Ectodermal cell (in vitro differentiated cells): ENCODE data around the gene LYPD8.

Experiments
- H3K27ac ChIP-seq: 2 replicates; pipeline ENCODE4 v1.7.0; 2013; ENCODE audit warnings: mild to moderate bottlenecking, low read depth, low read length; ENCODE audit not compliant: insufficient read depth, poor library complexity, severe bottlenecking
- H3K27me3 ChIP-seq: 2 replicates; pipeline ENCODE4 v1.7.0; 2013; ENCODE audit warnings: mild to moderate bottlenecking, low read length; ENCODE audit not compliant: insufficient read depth, control insufficient read depth, poor library complexity, severe bottlenecking
- H3K36me3 ChIP-seq: one replicate; pipeline ENCODE4 v1.7.0; 2013; ENCODE audit warnings: low read length; ENCODE audit not compliant: control insufficient read depth, insufficient read depth
- H3K4me1 ChIP-seq: one replicate; pipeline ENCODE4 v1.7.0; 2013; ENCODE audit warnings: low read length; ENCODE audit not compliant: control insufficient read depth, insufficient read depth
- H3K4me3 ChIP-seq: 2 replicates; pipeline ENCODE4 v1.7.0; 2013; ENCODE audit warnings: low read depth, low read length, control low read depth; ENCODE audit not compliant: insufficient read depth
- H3K9me3 ChIP-seq: 2 replicates; pipeline ENCODE4 v1.7.0; 2013; ENCODE audit warnings: mild to moderate bottlenecking, low read length, moderate library complexity; ENCODE audit not compliant: control insufficient read depth
- WGBS, 2 experiments: methylation state at CpG; one replicate each; pipeline ENCODE4 v1.1.7; 2013; ENCODE audit warnings: missing lambda C conversion rate in 2 of 2; 5-methylcytosine and 5-hydroxymethylcytosine counted together

Gene LYPD8

GRCh38 chr1:248759644-248760043 is 4.1 kb upstream of the LYPD8 start:
- no peak overlapping the region for H3K4me3 ChIP-seq
- H3K9me3 ChIP-seq = peaks cover 13% of the 10 kb centered on the region
- no peaks in the 10 kb centered on the region for H3K4me1 ChIP-seq
- H3K36me3 ChIP-seq = no peaks in the 10 kb centered on the region
- no peak overlapping the region for H3K27ac ChIP-seq
- 57 to 65% methylated on average over 1 of the region's 3 CpGs for WGBS, 2 experiments
- no peaks in the 10 kb centered on the region for H3K27me3 ChIP-seq

- H3K9me3 ChIP-seq = peaks cover 13% of the 10 kb centered on the region
- 82 to 84% methylated on average over 9 of the region's 9 CpGs for WGBS, 2 experiments
- no peak overlapping the region for H3K27ac ChIP-seq
- no peaks in the 10 kb centered on the region for H3K36me3 ChIP-seq
- H3K27me3 ChIP-seq = no peaks in the 10 kb centered on the region
- no peaks in the 10 kb centered on the region for H3K4me1 ChIP-seq
- no peak overlapping the region for H3K4me3 ChIP-seq
Measured at GRCh38 chr1:248758352-248758751, 2.8 kb upstream of the LYPD8 start.

GRCh38 chr1:248757784-248758195 is 2.2 kb upstream of the LYPD8 start:
- no peaks in the 10 kb centered on the region for H3K36me3 ChIP-seq
- H3K4me1 ChIP-seq = no peaks in the 10 kb centered on the region
- WGBS, 2 experiments = 63 to 64% methylated on average over 5 of the region's 5 CpGs
- H3K27me3 ChIP-seq = no peaks in the 10 kb centered on the region
- H3K4me3 ChIP-seq = no peak overlapping the region
- H3K27ac ChIP-seq = no peak overlapping the region
- H3K9me3 ChIP-seq = peaks cover 13% of the 10 kb centered on the region

GRCh38 chr1:248756636-248757035 is 1.1 kb upstream of the LYPD8 start:
- 71 to 74% methylated on average over 5 of the region's 5 CpGs for WGBS, 2 experiments

GRCh38 chr1:248756151-248756550 is 592 bp upstream of the LYPD8 start:
- peaks cover 16% of the 10 kb centered on the region for H3K9me3 ChIP-seq
- 75 to 78% methylated on average over 4 of the region's 4 CpGs for WGBS, 2 experiments

More at GRCh38 chr1:248756636-248757035, 1.1 kb upstream of the LYPD8 start:
- Histone ChIP-seq H3K36me3 (no peaks in the 10 kb centered on the region), H3K4me3 (no peak overlapping the region), H3K4me1 (no peaks in the 10 kb centered on the region), H3K9me3 (peaks cover 14% of the 10 kb centered on the region), H3K27me3 (no peaks in the 10 kb centered on the region), H3K27ac (no peak overlapping the region)

GRCh38 chr1:248753708-248754280 is 1.8 kb downstream of the LYPD8 start:
- Histone ChIP-seq H3K27me3 (no peaks in the 10 kb centered on the region), H3K36me3 (no peaks in the 10 kb centered on the region), H3K4me3 (no peak overlapping the region), H3K9me3 (peaks cover 17% of the 10 kb centered on the region), H3K27ac (no peak overlapping the region), H3K4me1 (no peaks in the 10 kb centered on the region)
- 85 to 94% methylated on average over 2 of the region's 2 CpGs for WGBS, 2 experiments

More at GRCh38 chr1:248756151-248756550, 592 bp upstream of the LYPD8 start:
- Histone ChIP-seq H3K27me3 (no peaks in the 10 kb centered on the region), H3K4me1 (no peaks in the 10 kb centered on the region), H3K27ac (no peak overlapping the region), H3K36me3 (no peaks in the 10 kb centered on the region), H3K4me3 (no peak overlapping the region)

GRCh38 chr1:248753029-248753594 is 2.4 kb downstream of the LYPD8 start:
- WGBS, 2 experiments = 84% methylated on average over 1 of the region's 1 CpG
- Histone ChIP-seq H3K4me3 (no peak overlapping the region), H3K9me3 (peaks cover 17% of the 10 kb centered on the region)

GRCh38 chr1:248752161-248753028 is 3.2 kb downstream of the LYPD8 start:
- H3K4me3 ChIP-seq = no peak overlapping the region

More at GRCh38 chr1:248753029-248753594, 2.4 kb downstream of the LYPD8 start:
- no peaks in the 10 kb centered on the region for H3K27me3 ChIP-seq
- no peaks in the 10 kb centered on the region for H3K4me1 ChIP-seq
- no peak overlapping the region for H3K27ac ChIP-seq
- no peaks in the 10 kb centered on the region for H3K36me3 ChIP-seq

GRCh38 chr1:248751635-248752034 is 3.9 kb downstream of the LYPD8 start:
- H3K27ac ChIP-seq = no peak overlapping the region
- H3K9me3 ChIP-seq = peaks cover 10% of the 10 kb centered on the region
- H3K4me1 ChIP-seq = no peaks in the 10 kb centered on the region
- H3K36me3 ChIP-seq = no peaks in the 10 kb centered on the region
- WGBS, 2 experiments = 64 to 71% methylated on average over 4 of the region's 4 CpGs
- no peak overlapping the region for H3K4me3 ChIP-seq
- no peaks in the 10 kb centered on the region for H3K27me3 ChIP-seq

More at GRCh38 chr1:248752161-248753028, 3.2 kb downstream of the LYPD8 start:
- Histone ChIP-seq H3K27ac (no peak overlapping the region), H3K27me3 (no peaks in the 10 kb centered on the region), H3K9me3 (peaks cover 12% of the 10 kb centered on the region), H3K36me3 (no peaks in the 10 kb centered on the region), H3K4me1 (no peaks in the 10 kb centered on the region)
- 89% methylated on average over 8 of the region's 8 CpGs for WGBS, 2 experiments

- Histone ChIP-seq H3K4me1 (no peaks in the 10 kb centered on the region), H3K4me3 (no peak overlapping the region), H3K36me3 (no peaks in the 10 kb centered on the region), H3K27me3 (no peaks in the 10 kb centered on the region), H3K9me3 (peaks cover 10% of the 10 kb centered on the region), H3K27ac (no peak overlapping the region)
- 69% methylated on average over 5 of the region's 5 CpGs for WGBS, 2 experiments
Measured at GRCh38 chr1:248751142-248751541, 4.4 kb downstream of the LYPD8 start.
